ENCODE data around the gene CKS1B. TPM values are rescaled to one million over a fixed set of nuclear protein-coding genes. Genes with fewer than 3 reads are reported as not detected.

Gene CKS1B
- total RNA-seq, 2 donors from 2014 or later: 33.5 to 47.5 TPM

DNA sequence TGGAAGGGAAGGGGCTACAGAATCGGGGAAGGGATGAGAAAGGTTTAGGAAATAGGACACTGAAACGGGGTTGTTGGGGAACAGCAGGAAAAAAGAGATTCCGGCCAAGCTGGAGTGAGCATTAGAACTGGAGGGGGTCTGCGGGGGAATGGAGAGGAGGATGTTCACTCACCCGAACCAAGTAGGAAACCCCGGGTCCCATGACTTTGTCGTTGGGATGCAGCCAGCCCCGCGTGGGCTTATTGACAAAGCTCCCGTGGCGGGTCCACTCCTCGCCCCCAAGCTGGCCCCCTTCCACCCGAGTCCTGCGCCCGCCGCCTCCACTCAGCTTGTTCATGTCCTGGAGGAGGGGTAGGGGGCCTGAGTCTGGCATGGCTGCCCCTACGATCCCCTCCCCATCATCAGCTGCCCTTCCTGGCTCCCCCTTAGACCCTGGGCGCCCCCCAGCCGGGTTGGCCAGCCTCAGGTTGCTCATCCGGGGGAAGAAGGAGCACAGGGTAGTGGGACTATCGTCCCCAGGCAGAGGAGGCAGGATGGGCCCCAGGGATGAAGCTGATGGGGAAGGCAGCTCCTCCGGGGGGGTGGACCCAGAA, 4.5 kb upstream of the CKS1B start:
- no peak for DNase-seq (ENCODE audit: low spot score)
- Histone ChIP-seq H3K4me3 (peak overlapping the region; percentile 6 to 33), H3K36me3 (peaks cover 0 to 13% of the 10 kb centered on the region in 2 donors), H3K9me3 (no peaks in the 10 kb centered on the region), H3K27ac (peak overlapping the region; percentile 98 to 99), H3K27me3 (replicated peaks; ENCODE audit: insufficient read depth) (no peaks in the 10 kb centered on the region), H3K4me1 (replicated peaks) (peaks cover 14% of the 10 kb centered on the region)
- TF ChIP-seq, protein P1, sequence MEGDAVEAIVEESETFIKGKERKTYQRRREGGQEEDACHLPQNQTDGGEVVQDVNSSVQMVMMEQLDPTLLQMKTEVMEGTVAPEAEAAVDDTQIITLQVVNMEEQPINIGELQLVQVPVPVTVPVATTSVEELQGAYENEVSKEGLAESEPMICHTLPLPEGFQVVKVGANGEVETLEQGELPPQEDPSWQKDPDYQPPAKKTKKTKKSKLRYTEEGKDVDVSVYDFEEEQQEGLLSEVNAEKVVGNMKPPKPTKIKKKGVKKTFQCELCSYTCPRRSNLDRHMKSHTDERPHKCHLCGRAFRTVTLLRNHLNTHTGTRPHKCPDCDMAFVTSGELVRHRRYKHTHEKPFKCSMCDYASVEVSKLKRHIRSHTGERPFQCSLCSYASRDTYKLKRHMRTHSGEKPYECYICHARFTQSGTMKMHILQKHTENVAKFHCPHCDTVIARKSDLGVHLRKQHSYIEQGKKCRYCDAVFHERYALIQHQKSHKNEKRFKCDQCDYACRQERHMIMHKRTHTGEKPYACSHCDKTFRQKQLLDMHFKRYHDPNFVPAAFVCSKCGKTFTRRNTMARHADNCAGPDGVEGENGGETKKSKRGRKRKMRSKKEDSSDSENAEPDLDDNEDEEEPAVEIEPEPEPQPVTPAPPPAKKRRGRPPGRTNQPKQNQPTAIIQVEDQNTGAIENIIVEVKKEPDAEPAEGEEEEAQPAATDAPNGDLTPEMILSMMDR (IDR thresholded peaks at IDR 0.05): no peak
- no peak for TF ChIP-seq POLR2A (IDR thresholded peaks at IDR 0.05)
- TF ChIP-seq POLR2AphosphoS5 (IDR thresholded peaks at IDR 0.05): no peak
- intact Hi-C loops (cut with DNase I): no loop called here
- 16% methylated on average over 22 of the region's 22 CpGs for WGBS

DNA sequence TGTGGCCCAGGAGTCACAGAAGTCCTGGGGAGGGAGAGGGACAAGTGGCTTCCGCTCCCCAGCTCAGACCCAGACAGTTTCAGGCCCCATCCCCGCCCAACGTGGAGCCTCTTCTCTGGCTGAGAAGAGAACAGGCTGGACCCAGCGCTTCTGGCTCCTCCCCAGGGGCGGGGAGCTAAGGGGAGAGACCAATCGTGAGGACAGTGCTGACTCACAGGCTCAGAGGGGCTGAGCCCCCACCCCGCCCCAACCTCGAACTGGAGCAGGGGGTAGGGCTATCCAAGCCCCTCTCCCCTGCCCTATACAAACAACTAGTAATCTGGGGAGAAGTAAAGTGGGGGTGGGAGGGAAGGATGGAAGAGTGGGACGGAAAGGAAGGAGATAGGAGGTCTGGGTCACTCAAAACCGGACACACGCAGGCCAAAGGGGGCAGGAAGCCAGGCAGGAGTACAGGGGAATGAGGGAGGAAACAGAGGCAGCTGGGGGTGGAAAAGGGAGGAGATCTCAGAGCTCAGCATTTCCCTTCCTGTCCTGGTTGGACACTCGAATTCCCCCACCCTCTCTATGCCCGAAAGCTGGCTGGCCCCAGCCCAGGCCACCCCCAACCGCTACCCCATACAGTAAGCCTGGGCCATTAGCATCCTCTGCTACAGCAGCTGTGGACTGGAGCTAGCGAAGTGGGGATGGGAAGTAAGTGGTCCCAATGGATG, 3.7 kb upstream of the CKS1B start, which contains the start of gene SHC1:
TSS of gene SHC1 (minus strand) at position 117 of the 710 bp plus-strand sequence. CDS start 221 bp downstream, outside the sequence.
- intact Hi-C loops (cut with DNase I): no loop called here
- Histone ChIP-seq H3K4me3 (peak within 1 kb of the TSS; percentile 6 to 33), H3K9me3 (no peaks in the 10 kb centered on the region), H3K27ac (peak within 1 kb of the TSS; percentile 98 to 99), H3K4me1 (replicated peaks) (peaks cover 14% of the 10 kb centered on the region), H3K27me3 (replicated peaks; ENCODE audit: insufficient read depth) (no peaks in the 10 kb centered on the region), H3K36me3 (peaks cover 0 to 5% of the 10 kb centered on the region in 2 donors)
- TF ChIP-seq POLR2AphosphoS5 (IDR thresholded peaks at IDR 0.05) (peak; percentile 96), POLR2A (IDR thresholded peaks at IDR 0.05) (peak; percentile 98)
- TF ChIP-seq, protein P1 (IDR thresholded peaks at IDR 0.05): peak in 1 of 4 experiments; percentile 4
- WGBS: 7% methylated on average over 15 of the region's 15 CpGs
- peak; percentile 94 for DNase-seq (ENCODE audit: low spot score)

DNA sequence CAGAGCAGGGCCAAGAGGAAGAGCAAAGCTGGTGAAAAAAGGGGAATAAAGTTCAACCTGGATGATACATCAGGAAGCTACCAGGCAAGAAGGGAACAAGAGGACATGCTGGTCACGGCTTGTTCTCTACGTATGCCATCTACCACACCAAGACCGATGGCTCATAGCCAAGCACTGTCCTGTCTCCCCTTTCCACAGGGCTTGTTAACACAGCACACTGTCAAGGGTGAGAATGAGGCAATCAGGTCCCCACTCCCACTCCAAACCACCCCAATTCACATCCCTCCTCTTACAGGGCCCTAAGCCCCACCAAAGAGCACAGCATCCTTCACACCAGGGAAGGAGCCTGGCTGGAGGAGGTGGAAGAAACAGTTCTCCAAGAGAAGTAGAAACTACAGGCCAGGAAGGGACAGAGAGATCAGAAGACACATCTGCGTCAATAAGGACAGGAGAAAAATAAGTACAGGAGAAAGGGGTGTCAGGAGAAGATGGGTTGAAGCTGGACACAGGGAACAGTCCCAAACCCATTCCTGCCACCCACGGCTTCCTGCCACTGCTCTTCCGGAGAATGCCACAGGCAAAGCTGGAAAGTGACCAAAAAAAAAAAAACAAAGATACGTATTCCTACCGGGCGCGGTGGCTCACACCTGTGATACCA, 3.0 kb upstream of the CKS1B start:
- Histone ChIP-seq H3K4me3 (peak overlapping the region in 1 of 2 donors; percentile 33), H3K9me3 (no peaks in the 10 kb centered on the region), H3K27me3 (replicated peaks; ENCODE audit: insufficient read depth) (no peaks in the 10 kb centered on the region), H3K36me3 (peaks cover 0 to 4% of the 10 kb centered on the region in 2 donors), H3K27ac (peak overlapping the region; percentile 98 to 99), H3K4me1 (replicated peaks) (peaks cover 14% of the 10 kb centered on the region)
- intact Hi-C loops (cut with DNase I): no loop called here
- WGBS: 25% methylated on average over 10 of the region's 10 CpGs
- peak; percentile 72 for DNase-seq (ENCODE audit: low spot score)
- TF ChIP-seq POLR2AphosphoS5 (IDR thresholded peaks at IDR 0.05): no peak
- TF ChIP-seq, protein P1 (IDR thresholded peaks at IDR 0.05): no peak
- no peak for TF ChIP-seq POLR2A (IDR thresholded peaks at IDR 0.05)

DNA sequence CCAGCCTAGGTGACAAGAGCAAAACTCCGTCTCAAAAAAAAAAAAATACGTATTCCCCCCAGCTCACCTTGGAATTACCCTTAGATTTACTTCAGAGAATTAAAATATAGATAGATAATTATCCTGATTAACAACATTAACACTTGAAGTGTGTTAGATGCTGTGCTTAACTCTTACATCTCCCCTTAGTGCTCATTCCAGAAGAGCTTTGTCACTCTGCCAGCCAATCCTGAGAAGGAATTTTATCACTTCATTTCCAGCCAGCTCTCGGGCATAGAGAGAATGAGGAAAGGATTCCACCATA, 2.3 kb upstream of the CKS1B start:
- 55% methylated on average over 3 of the region's 3 CpGs for WGBS
- Histone ChIP-seq H3K4me1 (replicated peaks) (peaks cover 14% of the 10 kb centered on the region), H3K4me3 (peak overlapping the region in 1 of 2 donors; percentile 82), H3K27ac (peak overlapping the region; percentile 98 to 99), H3K27me3 (replicated peaks; ENCODE audit: insufficient read depth) (no peaks in the 10 kb centered on the region), H3K36me3 (no peaks in the 10 kb centered on the region), H3K9me3 (no peaks in the 10 kb centered on the region)
- TF ChIP-seq POLR2AphosphoS5 (IDR thresholded peaks at IDR 0.05): no peak
- TF ChIP-seq, protein P1 (IDR thresholded peaks at IDR 0.05): no peak
- no peak for TF ChIP-seq POLR2A (IDR thresholded peaks at IDR 0.05)
- intact Hi-C loops (cut with DNase I): no loop called here
- no peak for DNase-seq (ENCODE audit: low spot score)
